Activated naive CD8-positive, alpha-beta T cell treated with anti-CD3 and anti-CD28 coated beads, Interleukin-2, amount 50 U/mL, for 24 hours (primary cell): ENCODE data around the gene SSU72.
A peak's percentile ranks its signal among the peaks of the same experiment; 100 is the strongest.
"Not testable (repeated sequence)": the region's sequence is repeated elsewhere in the genome, so short reads cannot be mapped to it uniquely, and the experiment has no call there.

Source experiments
- ATAC-seq: fragments of 150-1000 bp; cut with Tn5 transposase; one replicate; pipeline ENCODE4 v1.10.0; 2021
- DNase-seq: peaks from one replicate; pipeline ENCODE4 v3.0.0; 2021
- H3K27ac Mint-ChIP-seq: one replicate; pipeline ENCODE4 v1.8.0; 2021; ENCODE audit warnings: mild to moderate bottlenecking, mixed read lengths
- H3K27me3 Mint-ChIP-seq: one replicate; pipeline ENCODE4 v1.8.0; 2021; ENCODE audit warnings: mixed read lengths
- H3K36me3 Mint-ChIP-seq: one replicate; pipeline ENCODE4 v1.8.0; 2021; ENCODE audit warnings: low read depth, mixed read lengths
- H3K4me1 Mint-ChIP-seq: one replicate; pipeline ENCODE4 v1.8.0; 2021; ENCODE audit warnings: mixed read lengths
- H3K4me3 Mint-ChIP-seq: one replicate; pipeline ENCODE4 v1.8.0; 2021; ENCODE audit warnings: mild to moderate bottlenecking, moderate library complexity, mixed read lengths
- H3K9me3 Mint-ChIP-seq: one replicate; pipeline ENCODE4 v1.8.0; 2021; ENCODE audit warnings: mixed read lengths

The SSU72 gene

DNA sequence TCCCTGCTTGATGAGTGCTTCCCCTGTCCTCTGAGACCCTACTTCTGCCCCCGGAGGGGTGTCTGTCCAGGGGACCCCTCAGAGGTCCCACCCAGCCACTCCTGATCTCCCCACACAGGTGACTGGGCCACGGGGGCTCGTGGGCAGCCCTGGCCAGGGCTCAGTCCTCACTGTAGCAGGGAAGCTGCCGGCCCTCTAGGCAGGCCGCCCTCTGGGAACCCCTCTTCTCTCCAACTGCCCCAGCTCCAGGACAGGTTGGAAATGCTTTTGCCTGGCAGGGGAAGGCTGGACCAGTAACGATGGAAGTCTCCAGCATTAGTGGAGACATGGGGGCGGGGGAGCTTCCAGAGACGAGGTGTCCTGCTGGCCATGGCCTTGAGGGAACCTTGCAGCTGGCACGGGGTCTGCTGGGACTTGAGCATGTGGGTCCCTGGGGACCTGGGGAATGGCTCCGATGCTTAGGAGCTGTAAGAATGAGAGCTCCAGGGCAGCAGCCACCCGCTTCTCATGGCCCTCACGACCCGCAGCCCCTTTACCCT, 28.4 kb upstream of the SSU72 start:
- H3K4me1 Mint-ChIP-seq = peaks cover 16% of the 10 kb centered on the region
- H3K4me3 Mint-ChIP-seq = no peak overlapping the region
- DNase-seq (no peak), ATAC-seq (no peak)
- peaks cover 5% of the 10 kb centered on the region for H3K27me3 Mint-ChIP-seq
- H3K36me3 Mint-ChIP-seq = no peaks in the 10 kb centered on the region
- H3K27ac Mint-ChIP-seq = no peak overlapping the region
- H3K9me3 Mint-ChIP-seq = no peaks in the 10 kb centered on the region

DNA sequence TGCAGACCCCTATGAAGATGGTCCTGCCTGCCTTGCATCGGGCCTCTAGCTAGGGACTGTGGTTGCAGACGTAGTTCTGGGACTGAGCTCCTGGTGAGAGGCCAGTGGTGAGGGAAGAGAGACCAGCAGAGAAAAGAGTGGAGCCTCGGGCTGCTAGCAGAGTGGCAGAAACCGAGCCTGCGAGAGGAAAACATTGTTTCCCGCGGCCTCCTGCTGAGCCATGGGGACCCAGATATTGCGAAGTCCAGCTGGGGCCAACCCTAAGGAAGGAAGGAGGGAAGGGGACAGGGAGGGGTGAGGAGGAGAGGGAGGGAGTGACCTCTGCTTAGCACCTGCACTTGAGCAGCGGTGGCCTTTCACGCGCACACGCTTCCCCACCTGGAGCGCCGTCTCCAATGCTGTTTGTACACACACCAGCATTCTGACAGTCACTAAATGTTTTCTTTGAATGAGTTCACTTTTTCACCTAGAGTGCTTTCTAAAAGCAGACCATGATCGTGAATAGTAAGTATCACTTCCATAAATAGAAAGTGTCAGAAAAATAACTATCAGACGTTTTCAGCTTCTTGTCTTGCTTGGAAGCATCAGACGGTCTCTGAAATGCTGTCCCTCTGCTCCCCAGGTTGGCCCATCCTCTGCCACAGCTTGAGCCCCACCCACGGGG, 27.8 kb upstream of the SSU72 start:
- Mint-ChIP-seq H3K4me1 (peaks cover 16% of the 10 kb centered on the region), H3K36me3 (no peaks in the 10 kb centered on the region), H3K9me3 (no peaks in the 10 kb centered on the region), H3K27me3 (peaks cover 9% of the 10 kb centered on the region), H3K27ac (no peak overlapping the region), H3K4me3 (no peak overlapping the region)
- ATAC-seq = no peak
- no peak for DNase-seq

GRCh38 chr1:1601564-1602303, 27.1 kb upstream of the SSU72 start:
- Mint-ChIP-seq H3K27me3 (peaks cover 9% of the 10 kb centered on the region), H3K4me1 (peaks cover 10% of the 10 kb centered on the region), H3K9me3 (no peaks in the 10 kb centered on the region), H3K36me3 (no peaks in the 10 kb centered on the region), H3K27ac (no peak overlapping the region), H3K4me3 (no peak overlapping the region)
- DNase-seq = no peak
- no peak for ATAC-seq

DNA sequence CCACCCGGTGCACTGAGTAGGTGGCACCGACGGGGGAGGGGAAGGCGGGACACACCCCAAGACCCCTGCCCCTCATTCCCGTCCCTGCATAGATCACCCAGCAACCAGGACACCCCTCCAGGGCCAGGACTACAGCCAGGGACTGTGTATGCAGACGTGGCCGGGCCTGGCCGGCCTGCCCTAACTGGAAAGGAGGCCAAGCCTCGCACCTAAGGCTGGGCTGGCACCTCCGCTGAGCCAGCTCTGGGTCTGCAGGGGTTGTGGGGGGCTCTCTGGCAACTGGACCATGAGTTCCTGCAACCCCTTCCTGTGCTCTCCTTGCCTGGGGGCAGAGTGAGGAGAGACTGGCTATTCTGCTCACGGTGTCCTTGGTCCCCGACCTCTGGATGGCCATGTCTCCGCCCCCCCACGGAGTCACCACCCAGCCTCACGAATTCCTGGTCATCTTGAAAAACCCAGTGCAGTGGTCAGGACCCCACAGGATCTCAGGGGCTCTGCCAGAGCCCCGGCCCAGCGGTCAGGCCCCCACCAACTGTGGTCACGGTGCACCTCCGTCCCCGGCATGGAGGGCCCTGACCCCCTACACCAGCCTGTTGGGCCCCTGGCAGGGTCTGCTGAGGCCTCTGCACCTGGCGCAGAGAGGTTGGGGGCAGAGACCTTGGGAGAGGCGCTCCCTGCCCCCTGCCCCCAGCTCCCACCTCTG, 26.3 kb upstream of the SSU72 start:
- Mint-ChIP-seq H3K9me3 (no peaks in the 10 kb centered on the region), H3K27me3 (peaks cover 9% of the 10 kb centered on the region), H3K4me1 (peaks cover 8% of the 10 kb centered on the region), H3K4me3 (no peak overlapping the region), H3K27ac (no peak overlapping the region), H3K36me3 (no peaks in the 10 kb centered on the region)
- ATAC-seq (no peak), DNase-seq (no peak)

DNA sequence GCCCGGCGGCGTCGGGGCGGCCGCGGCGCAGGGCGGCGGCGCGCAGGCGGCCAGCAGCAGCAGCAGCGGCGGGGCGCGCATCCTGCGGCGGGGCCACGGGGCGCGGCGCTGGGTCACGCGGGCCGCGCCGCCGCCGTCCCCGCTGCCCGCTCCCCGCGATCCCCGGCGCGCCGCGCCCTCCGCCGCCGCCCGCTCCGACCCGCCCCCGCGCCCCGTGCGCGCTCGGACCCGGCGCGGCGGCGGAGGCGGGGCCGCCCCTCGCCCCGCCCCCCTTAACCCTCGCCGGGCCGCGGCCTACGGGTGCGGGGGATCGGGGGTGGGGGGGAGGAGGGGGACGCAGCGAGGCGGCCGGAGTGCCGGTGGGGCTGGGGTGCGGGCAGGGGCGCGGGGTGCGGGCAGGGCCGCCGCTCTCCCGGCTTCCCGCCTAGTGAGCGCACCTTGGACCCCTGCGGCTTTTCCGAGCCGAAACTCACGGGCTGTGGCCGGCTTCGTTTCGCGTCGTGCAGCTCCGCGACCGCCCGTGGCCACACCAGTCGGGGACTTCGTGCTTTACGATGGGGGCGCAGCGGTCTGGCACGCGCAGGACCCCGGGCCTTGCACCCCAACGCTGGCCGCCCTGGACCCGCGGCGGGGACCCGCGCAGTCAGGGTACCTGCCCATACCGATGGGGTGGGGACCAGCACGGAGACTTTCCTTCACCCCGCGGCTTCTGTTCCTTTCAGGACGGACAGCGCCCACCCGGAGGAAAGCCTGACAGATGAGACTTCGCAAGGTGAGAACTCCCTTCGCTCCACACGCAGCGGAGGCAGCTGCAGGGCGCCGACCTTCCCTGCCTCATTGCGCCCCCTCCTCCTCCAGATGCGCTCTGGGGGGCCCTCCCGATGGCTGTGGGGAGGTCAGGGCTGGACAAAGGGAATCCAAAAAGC, 25.5 kb upstream of the SSU72 start, which contains the start of gene FNDC10:
Gene FNDC10 (minus strand): TSS at position 201 of the 926 bp plus-strand sequence. CDS start 120 bp downstream, at position 81.
- Mint-ChIP-seq H3K9me3 (no peaks in the 10 kb centered on the region), H3K4me3 (peak within 1 kb of the TSS; percentile 61), H3K4me1 (peaks cover 8% of the 10 kb centered on the region), H3K36me3 (no peaks in the 10 kb centered on the region), H3K27me3 (peaks cover 9% of the 10 kb centered on the region), H3K27ac (no peak within 1 kb of the TSS)
- DNase-seq = no peak
- ATAC-seq = no peak

GRCh38 chr1:1599030-1599934, 24.6 kb upstream of the SSU72 start:
- Mint-ChIP-seq H3K4me3 (peak overlapping the region; percentile 61), H3K4me1 (peaks cover 8% of the 10 kb centered on the region), H3K36me3 (no peaks in the 10 kb centered on the region), H3K9me3 (no peaks in the 10 kb centered on the region), H3K27me3 (peaks cover 9% of the 10 kb centered on the region), H3K27ac (no peak overlapping the region)
- DNase-seq (peak; percentile 36), ATAC-seq (peak; percentile 26)

GRCh38 chr1:1598720-1599029, 24.0 kb upstream of the SSU72 start:
- H3K9me3 Mint-ChIP-seq = no peaks in the 10 kb centered on the region
- ATAC-seq (no peak), DNase-seq (no peak)
- H3K4me1 Mint-ChIP-seq = peaks cover 8% of the 10 kb centered on the region
- peak overlapping the region; percentile 61 for H3K4me3 Mint-ChIP-seq
- H3K27ac Mint-ChIP-seq = no peak overlapping the region
- H3K36me3 Mint-ChIP-seq = no peaks in the 10 kb centered on the region
- H3K27me3 Mint-ChIP-seq = peaks cover 9% of the 10 kb centered on the region

GRCh38 chr1:1598051-1598719, 23.5 kb upstream of the SSU72 start:
- H3K4me1 Mint-ChIP-seq = peaks cover 8% of the 10 kb centered on the region
- H3K27ac Mint-ChIP-seq = no peak overlapping the region
- H3K36me3 Mint-ChIP-seq = no peaks in the 10 kb centered on the region
- peak overlapping the region; percentile 61 for H3K4me3 Mint-ChIP-seq
- DNase-seq (no peak), ATAC-seq (no peak)
- peaks cover 9% of the 10 kb centered on the region for H3K27me3 Mint-ChIP-seq
- H3K9me3 Mint-ChIP-seq = no peaks in the 10 kb centered on the region

DNA sequence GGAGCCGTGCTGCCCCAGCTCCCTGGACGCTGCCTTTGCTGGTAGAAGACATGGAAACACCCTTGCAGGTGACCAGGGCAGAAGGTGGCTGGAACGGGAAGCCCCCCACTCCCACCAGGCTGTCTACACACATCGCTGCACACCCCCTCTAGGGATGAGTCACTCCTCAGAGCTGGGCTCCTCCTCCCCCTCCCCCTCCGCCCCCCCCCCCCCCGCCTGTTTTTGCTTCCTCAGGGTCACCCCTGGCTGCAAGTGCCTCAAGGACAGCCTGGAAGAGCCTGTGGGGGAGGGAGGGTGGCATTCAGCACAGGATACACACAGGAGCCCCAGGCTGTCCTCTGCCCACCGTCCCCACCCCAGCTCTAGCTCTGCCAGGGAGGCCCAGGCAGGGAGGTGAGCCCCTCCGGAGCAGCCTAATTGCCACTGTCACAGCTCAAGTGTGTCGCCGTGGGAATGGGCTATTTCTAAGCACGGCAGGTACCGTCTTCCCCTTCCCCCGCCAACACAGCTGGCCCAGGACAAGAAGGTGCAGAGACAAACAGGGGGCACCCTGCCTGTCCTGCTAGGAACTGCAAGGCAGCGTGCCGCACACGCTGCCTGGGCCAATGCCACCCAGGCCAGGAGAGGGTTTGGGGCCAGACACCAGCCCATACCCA, 22.7 kb upstream of the SSU72 start:
- Mint-ChIP-seq H3K27me3 (peaks cover 9% of the 10 kb centered on the region), H3K36me3 (no peaks in the 10 kb centered on the region), H3K9me3 (no peaks in the 10 kb centered on the region), H3K27ac (no peak overlapping the region), H3K4me3 (peak overlapping the region; percentile 11), H3K4me1 (peaks cover 8% of the 10 kb centered on the region)
- ATAC-seq (peak; percentile 43), DNase-seq (peak; percentile 23)

GRCh38 chr1:1596493-1597274, 22.0 kb upstream of the SSU72 start:
- peaks cover 8% of the 10 kb centered on the region for H3K4me1 Mint-ChIP-seq
- H3K36me3 Mint-ChIP-seq = no peaks in the 10 kb centered on the region
- peaks cover 9% of the 10 kb centered on the region for H3K27me3 Mint-ChIP-seq
- no peaks in the 10 kb centered on the region for H3K9me3 Mint-ChIP-seq
- H3K4me3 Mint-ChIP-seq = no peak overlapping the region
- ATAC-seq (no peak), DNase-seq (no peak)
- no peak overlapping the region for H3K27ac Mint-ChIP-seq

DNA sequence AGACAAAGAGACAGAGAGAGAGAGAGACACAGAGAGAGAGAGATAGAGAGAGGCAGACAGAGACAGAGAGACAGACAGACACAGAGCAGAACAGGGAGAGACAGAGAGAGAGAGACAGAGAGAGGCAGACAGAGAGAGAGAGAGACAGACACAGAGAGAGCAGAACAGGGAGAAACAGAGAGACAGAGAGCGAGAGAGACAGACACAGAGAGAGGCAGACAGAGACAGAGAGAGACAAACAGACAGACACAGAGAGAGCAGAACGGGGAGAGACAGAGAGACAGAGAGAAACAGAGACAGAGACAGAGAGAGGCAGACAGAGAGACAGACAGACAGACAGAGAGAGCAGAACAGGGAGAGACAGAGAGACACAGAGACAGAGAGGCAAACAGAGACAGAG, 20.7 kb upstream of the SSU72 start:
- ATAC-seq, H3K9me3 Mint-ChIP-seq, H3K27ac Mint-ChIP-seq, H3K4me3 Mint-ChIP-seq, DNase-seq, H3K36me3 Mint-ChIP-seq, H3K27me3 Mint-ChIP-seq: not testable (repeated sequence)
- peaks cover 11% of the 10 kb centered on the region for H3K4me1 Mint-ChIP-seq
